ENCODE results near the gene LRMDA. TPM values are rescaled to one million over a fixed set of nuclear protein-coding genes. Genes with fewer than 3 reads are reported as not detected.
A peak's percentile ranks its signal among the peaks of the same experiment; 100 is the strongest.

Gene LRMDA
- total RNA-seq, 1 experiment from 2014 or later: 1.2 TPM

- no peak for TF ChIP-seq CTCF (conservative IDR thresholded peaks at IDR 0.05; ENCODE audit: low read depth, low read length)
- no peak for TF ChIP-seq EZH2 (IDR thresholded peaks at IDR 0.05; ENCODE audit: low read length, unreplicated experiment)
- no peak for TF ChIP-seq EZH2phosphoT487 (IDR thresholded peaks at IDR 0.05; ENCODE audit: borderline replicate concordance, low read length)
- ChIA-PET CTCF (no interaction called here), POLR2A (ENCODE audit: unreplicated experiment) (no interaction called here)
- no peaks in the 10 kb centered on the region for H3K9me2 ChIP-seq (replicated peaks; ENCODE audit: low read length)
- no peaks in the 10 kb centered on the region for H3K36me3 ChIP-seq (ENCODE audit: low read depth, low read length)
- no peaks in the 10 kb centered on the region for H3K79me2 ChIP-seq (ENCODE audit: low read length)
- peaks cover 12% of the 10 kb centered on the region for H3K4me1 ChIP-seq (ENCODE audit: insufficient read depth, low read length)
- intact Hi-C loops (cut with micrococcal nuclease): no loop called here
- ATAC-seq: no peak
- H2AFZ ChIP-seq (ENCODE audit: low read length): no peak overlapping the region
- H3F3A ChIP-seq (ENCODE audit: low read length, unreplicated experiment): no peaks in the 10 kb centered on the region
- no peak overlapping the region for H3K4me3 ChIP-seq (ENCODE audit: low read length)
- H3K27me3 ChIP-seq (ENCODE audit: low read length): no peaks in the 10 kb centered on the region
- no peaks in the 10 kb centered on the region for H4K20me1 ChIP-seq (ENCODE audit: low read length)
- no peak overlapping the region for H3K4me2 ChIP-seq (ENCODE audit: low read length)
- no peaks in the 10 kb centered on the region for H3K9me3 ChIP-seq (ENCODE audit: low read length)
- no TSS peak for BruUV-seq (replicated peaks)
- H3K27ac ChIP-seq (ENCODE audit: low read length): no peak overlapping the region
- H3K9ac ChIP-seq (ENCODE audit: low read length): no peak overlapping the region
- DNase-seq: no peak
These were observed 1146.0 kb downstream of the LRMDA start for GRCh38 chr10:76577455-76577854.

- ATAC-seq (peak; percentile 19; the same call in 1 of the 2 replicates), DNase-seq (peak; percentile 93)
- Histone ChIP-seq H3K4me2 (ENCODE audit: low read length) (no peak overlapping the region), H3K4me3 (ENCODE audit: low read length) (no peak overlapping the region), H2AFZ (ENCODE audit: low read length) (no peak overlapping the region), H3K79me2 (ENCODE audit: low read length) (no peaks in the 10 kb centered on the region), H3K27ac (ENCODE audit: low read length) (no peak overlapping the region), H3K36me3 (ENCODE audit: low read depth, low read length) (no peaks in the 10 kb centered on the region), H3F3A (ENCODE audit: low read length, unreplicated experiment) (peaks cover 8% of the 10 kb centered on the region), H4K20me1 (ENCODE audit: low read length) (no peaks in the 10 kb centered on the region), H3K9me3 (ENCODE audit: low read length) (no peaks in the 10 kb centered on the region), H3K27me3 (ENCODE audit: low read length) (no peaks in the 10 kb centered on the region), H3K9ac (ENCODE audit: low read length) (no peak overlapping the region), H3K9me2 (replicated peaks; ENCODE audit: low read length) (no peaks in the 10 kb centered on the region), H3K4me1 (ENCODE audit: insufficient read depth, low read length) (peaks cover 35% of the 10 kb centered on the region)
- CTCF ChIA-PET: no interaction called here
- intact Hi-C loops (cut with micrococcal nuclease): no loop called here
- POLR2A ChIA-PET (ENCODE audit: unreplicated experiment): no interaction called here
- no TSS peak for BruUV-seq (replicated peaks)
- TF ChIP-seq CTCF (conservative IDR thresholded peaks at IDR 0.05; ENCODE audit: low read depth, low read length) (0 out of 2 replicates have a peak, but pooled peaks have one; percentile 12), EZH2phosphoT487 (IDR thresholded peaks at IDR 0.05; ENCODE audit: borderline replicate concordance, low read length) (no peak)
These were observed 1150.3 kb downstream of the LRMDA start for GRCh38 chr10:76581506-76582256.

GRCh38 chr10:76582531-76582930, 1151.1 kb downstream of the LRMDA start:
- Histone ChIP-seq H3K4me2 (ENCODE audit: low read length) (no peak overlapping the region), H3K27me3 (ENCODE audit: low read length) (no peaks in the 10 kb centered on the region), H3K27ac (ENCODE audit: low read length) (no peak overlapping the region), H3F3A (ENCODE audit: low read length, unreplicated experiment) (peaks cover 8% of the 10 kb centered on the region), H2AFZ (ENCODE audit: low read length) (no peak overlapping the region), H3K4me3 (ENCODE audit: low read length) (no peak overlapping the region), H3K4me1 (ENCODE audit: insufficient read depth, low read length) (peaks cover 35% of the 10 kb centered on the region), H3K36me3 (ENCODE audit: low read depth, low read length) (no peaks in the 10 kb centered on the region), H3K9me2 (replicated peaks; ENCODE audit: low read length) (no peaks in the 10 kb centered on the region), H3K9ac (ENCODE audit: low read length) (no peak overlapping the region), H4K20me1 (ENCODE audit: low read length) (no peaks in the 10 kb centered on the region), H3K9me3 (ENCODE audit: low read length) (no peaks in the 10 kb centered on the region), H3K79me2 (ENCODE audit: low read length) (no peaks in the 10 kb centered on the region)
- intact Hi-C loops (cut with micrococcal nuclease): no loop called here
- ATAC-seq (no peak), DNase-seq (peak; percentile 36)
- BruUV-seq (replicated peaks): no TSS peak
- POLR2A ChIA-PET (ENCODE audit: unreplicated experiment): no interaction called here
- CTCF ChIA-PET: no interaction called here
- TF ChIP-seq EZH2 (IDR thresholded peaks at IDR 0.05; ENCODE audit: low read length, unreplicated experiment) (no peak), EZH2phosphoT487 (IDR thresholded peaks at IDR 0.05; ENCODE audit: borderline replicate concordance, low read length) (no peak), CTCF (conservative IDR thresholded peaks at IDR 0.05; ENCODE audit: low read depth, low read length) (no peak)
